ENCODE data around the gene FOXP3. TPM values are rescaled to one million over a fixed set of nuclear protein-coding genes. Genes with fewer than 3 reads are reported as not detected.

Gene FOXP3
- total RNA-seq, 1 experiment from 2014 or later = 0.68 TPM

DNA sequence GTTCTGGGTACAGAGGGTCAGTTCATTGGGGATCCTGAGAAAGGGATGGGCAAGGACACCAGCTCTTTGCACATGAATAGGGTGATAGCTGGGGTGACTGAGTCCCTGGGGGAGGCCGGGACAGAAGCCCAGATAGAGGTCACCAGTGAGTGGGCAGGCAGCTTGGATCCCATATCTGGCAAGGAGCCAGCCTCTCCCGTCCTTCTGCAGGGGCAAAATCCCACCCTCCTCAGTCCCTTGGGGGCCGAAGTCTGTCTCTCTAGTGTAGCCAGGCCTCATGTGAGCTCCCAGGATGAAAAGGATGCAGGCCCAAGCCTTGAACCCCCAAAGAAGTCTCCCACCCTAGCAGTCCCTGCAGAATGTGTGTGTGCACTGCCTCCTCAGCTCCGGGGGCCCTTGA is 22.1 kb upstream of the FOXP3 start:
- Histone ChIP-seq H4K8ac (replicated peaks; ENCODE audit: insufficient read length, low read depth, low read length) (no peak overlapping the region), H4K20me1 (ENCODE audit: control insufficient read depth, insufficient read depth, insufficient read length) (no peaks in the 10 kb centered on the region), H3K14ac (ENCODE audit: insufficient read depth, low read length) (no peak overlapping the region), H2BK120ac (ENCODE audit: low read depth, low read length, poor library complexity, severe bottlenecking) (no peak overlapping the region), H3K9ac (ENCODE audit: extremely low read depth, insufficient read length, low read length) (no peak overlapping the region), H3K27me3 (ENCODE audit: insufficient read depth, low read length) (no peaks in the 10 kb centered on the region), H3K9me3 (ENCODE audit: control insufficient read depth, low read depth, low read length) (peaks cover 21% of the 10 kb centered on the region), H3K4me2 (ENCODE audit: insufficient read depth, insufficient read length, low read length) (no peak overlapping the region), H3K79me2 (ENCODE audit: insufficient read depth, low read length) (no peaks in the 10 kb centered on the region), H3K23me2 (ENCODE audit: insufficient read length, low read depth, low read length, poor library complexity, severe bottlenecking) (no peaks in the 10 kb centered on the region), H2BK5ac (ENCODE audit: insufficient read length, low read length) (no peak overlapping the region), H3K79me1 (ENCODE audit: insufficient read depth, low read depth, low read length, poor library complexity, severe bottlenecking) (no peaks in the 10 kb centered on the region), H3K56ac (ENCODE audit: insufficient read length, low read depth, low read length) (no peak overlapping the region), H4K5ac (ENCODE audit: insufficient read length, low read depth, low read length) (no peak overlapping the region), H3K23ac (ENCODE audit: insufficient read length, low read depth, low read length) (no peak overlapping the region), H3K18ac (ENCODE audit: insufficient read length, low read depth, low read length) (no peak overlapping the region), H3T11ph (ENCODE audit: low read length) (no peak overlapping the region), H4K91ac (ENCODE audit: insufficient read length, low read depth, low read length) (no peak overlapping the region), H2AK5ac (ENCODE audit: insufficient read length, low read length) (no peak overlapping the region), H2BK12ac (ENCODE audit: insufficient read length, low read depth, low read length) (no peak overlapping the region), H2BK15ac (ENCODE audit: low read depth, low read length) (no peak overlapping the region), H3K27ac (ENCODE audit: insufficient read length, low read depth, low read length) (no peak overlapping the region), H2AFZ (ENCODE audit: low read length) (no peak overlapping the region), H3K4me1 (ENCODE audit: insufficient read depth, low read length) (no peaks in the 10 kb centered on the region), H2BK20ac (ENCODE audit: low read depth, low read length, poor library complexity, severe bottlenecking) (no peak overlapping the region), H3K4ac (ENCODE audit: low read depth, low read length) (no peak overlapping the region)
- TF ChIP-seq, protein P1, sequence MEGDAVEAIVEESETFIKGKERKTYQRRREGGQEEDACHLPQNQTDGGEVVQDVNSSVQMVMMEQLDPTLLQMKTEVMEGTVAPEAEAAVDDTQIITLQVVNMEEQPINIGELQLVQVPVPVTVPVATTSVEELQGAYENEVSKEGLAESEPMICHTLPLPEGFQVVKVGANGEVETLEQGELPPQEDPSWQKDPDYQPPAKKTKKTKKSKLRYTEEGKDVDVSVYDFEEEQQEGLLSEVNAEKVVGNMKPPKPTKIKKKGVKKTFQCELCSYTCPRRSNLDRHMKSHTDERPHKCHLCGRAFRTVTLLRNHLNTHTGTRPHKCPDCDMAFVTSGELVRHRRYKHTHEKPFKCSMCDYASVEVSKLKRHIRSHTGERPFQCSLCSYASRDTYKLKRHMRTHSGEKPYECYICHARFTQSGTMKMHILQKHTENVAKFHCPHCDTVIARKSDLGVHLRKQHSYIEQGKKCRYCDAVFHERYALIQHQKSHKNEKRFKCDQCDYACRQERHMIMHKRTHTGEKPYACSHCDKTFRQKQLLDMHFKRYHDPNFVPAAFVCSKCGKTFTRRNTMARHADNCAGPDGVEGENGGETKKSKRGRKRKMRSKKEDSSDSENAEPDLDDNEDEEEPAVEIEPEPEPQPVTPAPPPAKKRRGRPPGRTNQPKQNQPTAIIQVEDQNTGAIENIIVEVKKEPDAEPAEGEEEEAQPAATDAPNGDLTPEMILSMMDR (conservative IDR thresholded peaks at IDR 0.05) = no peak
- H3K27ac Mint-ChIP-seq = no peak overlapping the region
- no CpG with 5 or more reads among the region's 4 CpGs for WGBS (ENCODE audit: extremely low coverage, insufficient read length, low lambda C conversion rate)
- no peak for DNase-seq
- peaks cover 2% of the 10 kb centered on the region for H3K27me3 Mint-ChIP-seq (ENCODE audit: low read depth)
- H3K36me3 Mint-ChIP-seq (ENCODE audit: insufficient read depth in 1 of 3, low read depth in 3 of 3) = peaks cover 1 to 4% (median 4%) of the 10 kb centered on the region in 3 experiments; a peak in 5 of 7 replicates
- H3K4me1 Mint-ChIP-seq = peaks cover 4 to 11% of the 10 kb centered on the region in 2 experiments
- no peak overlapping the region for H3K4me3 Mint-ChIP-seq
- H3K9me3 Mint-ChIP-seq = peaks cover 60 to 69% of the 10 kb centered on the region in 2 experiments
